ENCODE data around the gene PRR7. TPM values are rescaled to one million over a fixed set of nuclear protein-coding genes. Genes with fewer than 3 reads are reported as not detected.

Gene PRR7, protein sequence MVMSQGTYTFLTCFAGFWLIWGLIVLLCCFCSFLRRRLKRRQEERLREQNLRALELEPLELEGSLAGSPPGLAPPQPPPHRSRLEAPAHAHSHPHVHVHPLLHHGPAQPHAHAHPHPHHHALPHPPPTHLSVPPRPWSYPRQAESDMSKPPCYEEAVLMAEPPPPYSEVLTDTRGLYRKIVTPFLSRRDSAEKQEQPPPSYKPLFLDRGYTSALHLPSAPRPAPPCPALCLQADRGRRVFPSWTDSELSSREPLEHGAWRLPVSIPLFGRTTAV
- total RNA-seq (2014; rRNA removed; shearing (Covaris generic)) (23.9 and 24.8 TPM in 2 replicates), polyA plus RNA-seq (2016; fragmentation: Nextera tagmentation; extraction: Ambion mirVana) (10.5 and 11.1 TPM in 2 replicates)

DNA sequence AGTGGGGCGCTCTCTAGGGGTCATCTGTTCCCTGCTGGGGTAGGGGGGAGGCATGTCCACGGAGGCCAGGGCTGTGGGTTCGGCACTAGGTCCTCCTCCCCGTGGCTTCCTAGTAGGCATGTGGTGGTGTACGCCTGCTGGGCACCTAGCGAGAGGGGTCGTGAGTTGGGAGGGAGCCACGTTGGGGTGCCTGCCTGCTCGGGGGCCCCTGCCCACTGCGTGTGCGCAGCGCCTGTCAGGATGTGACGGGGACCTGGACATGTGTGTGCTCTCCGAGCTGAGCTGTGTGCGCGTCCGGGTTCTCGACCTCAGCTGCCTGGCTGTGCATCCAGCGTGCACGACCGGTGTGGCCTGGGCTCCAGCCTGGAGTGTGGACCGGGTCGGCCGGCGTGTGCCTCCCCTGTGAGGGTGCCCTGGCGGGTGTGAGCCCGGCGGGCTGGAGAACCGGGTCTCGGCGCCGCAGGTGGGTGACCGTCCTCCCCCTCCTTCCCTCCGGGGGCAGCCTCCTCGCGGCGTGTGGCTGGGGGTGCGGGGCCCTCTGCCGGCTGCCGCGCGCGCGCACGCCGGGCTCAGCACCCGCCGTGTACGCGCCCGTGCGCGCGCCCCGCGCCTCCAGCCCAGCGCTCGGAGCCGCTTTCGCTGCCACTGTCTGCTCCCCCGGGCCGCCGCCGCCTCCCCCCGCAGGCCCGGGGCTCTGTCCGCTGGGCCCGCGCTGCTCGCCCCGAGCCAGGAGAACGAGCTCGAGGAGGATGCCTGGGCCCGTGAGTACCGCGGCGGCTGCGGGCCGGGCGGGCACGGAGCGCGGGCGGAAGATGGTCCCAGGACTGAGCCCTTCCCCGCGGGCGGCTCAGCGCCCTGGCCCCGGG lies at the start of gene PRR7:
Gene PRR7 (plus strand): TSS at position 615 of the 866 bp plus-strand sequence. CDS start 8,254 bp downstream, outside the sequence.
- H3K27ac ChIP-seq: peak within 1 kb of the TSS; percentile 55
- H3K4me1 ChIP-seq (ENCODE audit: insufficient read depth): peaks cover 13% of the 10 kb centered on the region
- no peaks in the 10 kb centered on the region for H3K9me3 ChIP-seq (ENCODE audit: low read depth)
- no peak for TF ChIP-seq EZH2 (IDR thresholded peaks at IDR 0.05; ENCODE audit: insufficient read depth, poor library complexity, severe bottlenecking)
- TF ChIP-seq EZH2phosphoT487 (IDR thresholded peaks at IDR 0.05; ENCODE audit: insufficient read depth, low read depth): no peak
- no peaks in the 10 kb centered on the region for H3K36me3 ChIP-seq (ENCODE audit: low read depth)
- peak within 1 kb of the TSS; percentile 84 for H3K9ac ChIP-seq
- H3F3A ChIP-seq (ENCODE audit: insufficient read depth): peaks cover 21% of the 10 kb centered on the region
- WGBS, 2 experiments (ENCODE audit: low coverage in 1 of 2, low lambda C conversion rate in 2 of 2, missing lambda C conversion rate in 2 of 2): 1% methylated on average over 39 to 64 of the region's 89 CpGs
- peak within 1 kb of the TSS; percentile 69 for H3K4me2 ChIP-seq (ENCODE audit: unreplicated experiment)
- H3K79me2 ChIP-seq (ENCODE audit: insufficient read depth): no peaks in the 10 kb centered on the region
- DNase-seq: peak; percentile 88
- in situ Hi-C loops (cut with MboI): no loop called here
- H3K4me3 ChIP-seq: peak within 1 kb of the TSS; percentile 73
- H3K27me3 ChIP-seq (replicated peaks; ENCODE audit: insufficient read depth): no peaks in the 10 kb centered on the region
- peak within 1 kb of the TSS; percentile 68 for H2AFZ ChIP-seq
- no peaks in the 10 kb centered on the region for H4K20me1 ChIP-seq (ENCODE audit: insufficient read depth)
- H3K9me2 ChIP-seq (ENCODE audit: insufficient read depth): no peaks in the 10 kb centered on the region

GRCh38 chr5:177397875-177398390 lies 48.7 kb upstream of the PRR7 start:
- Histone ChIP-seq H3K9me3 (ENCODE audit: low read depth) (no peaks in the 10 kb centered on the region), H3K4me3 (no peak overlapping the region), H3K4me2 (ENCODE audit: unreplicated experiment) (no peak overlapping the region), H3K79me2 (ENCODE audit: insufficient read depth) (no peaks in the 10 kb centered on the region), H3K36me3 (ENCODE audit: low read depth) (no peaks in the 10 kb centered on the region), H3K27me3 (replicated peaks; ENCODE audit: insufficient read depth) (peaks cover 47% of the 10 kb centered on the region), H3F3A (ENCODE audit: insufficient read depth) (peaks cover 8% of the 10 kb centered on the region; the same call in 1 of the 2 replicates), H3K4me1 (ENCODE audit: insufficient read depth) (no peaks in the 10 kb centered on the region), H3K27ac (no peak overlapping the region), H2AFZ (no peak overlapping the region), H3K9ac (no peak overlapping the region), H4K20me1 (ENCODE audit: insufficient read depth) (no peaks in the 10 kb centered on the region), H3K9me2 (ENCODE audit: insufficient read depth) (no peaks in the 10 kb centered on the region)
- WGBS, 2 experiments (ENCODE audit: low coverage in 1 of 2, low lambda C conversion rate in 2 of 2, missing lambda C conversion rate in 2 of 2): 73 to 82% methylated on average over 12 to 16 of the region's 16 CpGs
- in situ Hi-C loops (cut with MboI): loop anchor here (10.0 kb wide), 1 partner anchor 57 kb away; no protein-coding TSS in a partner anchor
- TF ChIP-seq EZH2 (IDR thresholded peaks at IDR 0.05; ENCODE audit: insufficient read depth, poor library complexity, severe bottlenecking) (no peak), EZH2phosphoT487 (IDR thresholded peaks at IDR 0.05; ENCODE audit: insufficient read depth, low read depth) (no peak)
- DNase-seq: no peak

- in situ Hi-C loops (cut with MboI): loop anchor here (10.0 kb wide), 1 partner anchor 55 kb away; no protein-coding TSS in a partner anchor
- H3K79me2 ChIP-seq (ENCODE audit: insufficient read depth): no peaks in the 10 kb centered on the region
- no peak within 1 kb of the TSS for H3K4me2 ChIP-seq (ENCODE audit: unreplicated experiment)
- peak; percentile 59 for DNase-seq
- WGBS, 2 experiments (ENCODE audit: low coverage in 1 of 2, low lambda C conversion rate in 2 of 2, missing lambda C conversion rate in 2 of 2): 12 to 14% methylated on average over 75 to 87 of the region's 92 CpGs
- H3F3A ChIP-seq (ENCODE audit: insufficient read depth): peaks cover 8% of the 10 kb centered on the region; the same call in 1 of the 2 replicates
- H3K27ac ChIP-seq: no peak within 1 kb of the TSS
- no peaks in the 10 kb centered on the region for H4K20me1 ChIP-seq (ENCODE audit: insufficient read depth)
- H3K27me3 ChIP-seq (replicated peaks; ENCODE audit: insufficient read depth): peaks cover 49% of the 10 kb centered on the region
- H2AFZ ChIP-seq: no peak within 1 kb of the TSS
- H3K36me3 ChIP-seq (ENCODE audit: low read depth): no peaks in the 10 kb centered on the region
- TF ChIP-seq EZH2 (IDR thresholded peaks at IDR 0.05; ENCODE audit: insufficient read depth, poor library complexity, severe bottlenecking) (peak; percentile 65), EZH2phosphoT487 (IDR thresholded peaks at IDR 0.05; ENCODE audit: insufficient read depth, low read depth) (no peak)
- no peak within 1 kb of the TSS for H3K4me3 ChIP-seq
- H3K4me1 ChIP-seq (ENCODE audit: insufficient read depth): no peaks in the 10 kb centered on the region
- H3K9me3 ChIP-seq (ENCODE audit: low read depth): no peaks in the 10 kb centered on the region
- no peaks in the 10 kb centered on the region for H3K9me2 ChIP-seq (ENCODE audit: insufficient read depth)
- H3K9ac ChIP-seq: no peak within 1 kb of the TSS
These were observed 46.4 kb upstream of the PRR7 start, which contains the start of gene PFN3 for GRCh38 chr5:177399997-177400868. PFN3 (minus strand) TSS chr5:177400661; CDS start chr5:177400576, 85 bp downstream.
